Mesenchymal stem cell (in vitro differentiated cells and primary cell): Measurements from ENCODE around the gene TALDO1.

ENCODE experiments used
- DNase-seq: peaks from one replicate; pipeline ENCODE4 v3.0.0-alpha.2; 2013
- H2AFZ ChIP-seq: one replicate; pipeline ENCODE4 v1.6.1; 2013; ENCODE audit warnings: low read depth, mild to moderate bottlenecking, control low read depth, inconsistent platforms, low read length, moderate library complexity
- H2AK5ac ChIP-seq: 2 replicates; pipeline ENCODE4 v1.6.1; 2013; ENCODE audit warnings: low read length, moderate library complexity, mild to moderate bottlenecking, inconsistent platforms; ENCODE audit not compliant: severe bottlenecking
- H2BK120ac ChIP-seq: one replicate; pipeline ENCODE4 v1.6.1; 2013; ENCODE audit warnings: low read depth, mild to moderate bottlenecking, inconsistent platforms, low read length, moderate library complexity
- H2BK12ac ChIP-seq, 2 experiments: one replicate each; pipeline ENCODE4 v1.6.1; 2013; ENCODE audit warnings: inconsistent platforms in 2 of 2, low read length in 2 of 2, mild to moderate bottlenecking in 2 of 2, moderate library complexity in 2 of 2, control low read depth in 1 of 2
- H2BK15ac ChIP-seq: one replicate; pipeline ENCODE4 v1.6.1; 2013; ENCODE audit warnings: mild to moderate bottlenecking, low read depth, inconsistent platforms; ENCODE audit not compliant: poor library complexity, severe bottlenecking
- H2BK5ac ChIP-seq: 2 replicates; pipeline ENCODE4 v1.6.1; 2013; ENCODE audit warnings: low read depth, mild to moderate bottlenecking, low read length, control low read depth, inconsistent platforms; ENCODE audit not compliant: poor library complexity, severe bottlenecking
- H3K14ac ChIP-seq, 2 experiments: one replicate each; pipeline ENCODE4 v1.6.1; 2013; ENCODE audit warnings: inconsistent platforms in 2 of 2, low read length in 2 of 2, control low read depth in 1 of 2, mild to moderate bottlenecking in 1 of 2, moderate library complexity in 1 of 2
- H3K18ac ChIP-seq, 2 experiments: one replicate each; pipeline ENCODE4 v1.6.1; 2013; ENCODE audit warnings: inconsistent platforms in 2 of 2, low read length in 2 of 2, control low read depth in 1 of 2, low read depth in 1 of 2, mild to moderate bottlenecking in 1 of 2
- H3K23ac ChIP-seq, 2 experiments: one replicate each; pipeline ENCODE4 v1.6.1; 2013; ENCODE audit warnings: inconsistent platforms in 2 of 2, low read length in 2 of 2, mild to moderate bottlenecking in 2 of 2, moderate library complexity in 2 of 2, control low read depth in 1 of 2
- H3K27ac ChIP-seq: 2 replicates; pipeline ENCODE4 v1.5.1; 2013; ENCODE audit warnings: mild to moderate bottlenecking, moderate library complexity, low read length, control low read depth, inconsistent platforms; ENCODE audit not compliant: poor library complexity, severe bottlenecking
- H3K27me3 ChIP-seq, 2 experiments: 2 replicates each; pipeline versions ENCODE4 v1.6.1 to v1.7.0; 2013; ENCODE audit warnings: low read length in 2 of 2, mild to moderate bottlenecking in 2 of 2, moderate library complexity in 2 of 2, control low read depth in 1 of 2, inconsistent platforms in 1 of 2; ENCODE audit not compliant: control insufficient read depth in 1 of 2, insufficient read depth in 1 of 2
- H3K36me3 ChIP-seq, 2 experiments: 2 replicates each; pipeline versions ENCODE4 v1.6.1 to v1.7.0; 2013; ENCODE audit warnings: low read length in 2 of 2, control low read depth in 1 of 2, inconsistent platforms in 1 of 2, low read depth in 1 of 2, mild to moderate bottlenecking in 1 of 2; ENCODE audit not compliant: insufficient read depth in 2 of 2, control insufficient read depth in 1 of 2
- H3K4ac ChIP-seq, 2 experiments: one replicate each; pipeline ENCODE4 v1.6.1; 2013; ENCODE audit warnings: inconsistent platforms in 2 of 2, low read length in 2 of 2, mild to moderate bottlenecking in 2 of 2, moderate library complexity in 2 of 2, control low read depth in 1 of 2, low read depth in 1 of 2
- H3K4me1 ChIP-seq: 2 replicates; pipeline ENCODE4 v1.6.1; 2013; ENCODE audit warnings: low read depth, low read length, control low read depth; ENCODE audit not compliant: control insufficient read depth, insufficient read depth
- H3K4me2 ChIP-seq: 2 replicates; pipeline ENCODE4 v1.6.1; 2013; ENCODE audit warnings: low read length, mild to moderate bottlenecking, inconsistent platforms; ENCODE audit not compliant: poor library complexity, severe bottlenecking
- H3K4me3 ChIP-seq, 2 experiments: 2 replicates each; pipeline versions ENCODE4 v1.5.1 to v1.7.0; 2013; ENCODE audit warnings: low read length in 2 of 2, mild to moderate bottlenecking in 2 of 2, control low read depth in 1 of 2, low read depth in 1 of 2; ENCODE audit not compliant: insufficient read depth in 1 of 2
- H3K79me1 ChIP-seq: replicated peaks from 2 replicates; pipeline ENCODE4 v1.6.1; 2013; ENCODE audit warnings: mild to moderate bottlenecking, control low read depth, low read length, inconsistent platforms; ENCODE audit not compliant: poor library complexity, severe bottlenecking
- H3K9ac ChIP-seq: 2 replicates; pipeline ENCODE4 v1.7.0; 2013; ENCODE audit warnings: mild to moderate bottlenecking, low read length, moderate library complexity
- H3K9me3 ChIP-seq: 2 replicates; pipeline ENCODE4 v1.7.0; 2013; ENCODE audit warnings: mild to moderate bottlenecking, low read length; ENCODE audit not compliant: control insufficient read depth
- H4K8ac ChIP-seq: one replicate; pipeline ENCODE4 v1.6.1; 2013; ENCODE audit warnings: inconsistent platforms, mild to moderate bottlenecking, low read length, moderate library complexity
- H4K91ac ChIP-seq: one replicate; pipeline ENCODE4 v1.6.1; 2013; ENCODE audit warnings: mild to moderate bottlenecking, low read length, inconsistent platforms
- WGBS: methylation state at CpG from one replicate; pipeline ENCODE4 v1.1.7; 2013; ENCODE audit warnings: mixed read lengths; 5-methylcytosine and 5-hydroxymethylcytosine counted together

Gene TALDO1

DNA sequence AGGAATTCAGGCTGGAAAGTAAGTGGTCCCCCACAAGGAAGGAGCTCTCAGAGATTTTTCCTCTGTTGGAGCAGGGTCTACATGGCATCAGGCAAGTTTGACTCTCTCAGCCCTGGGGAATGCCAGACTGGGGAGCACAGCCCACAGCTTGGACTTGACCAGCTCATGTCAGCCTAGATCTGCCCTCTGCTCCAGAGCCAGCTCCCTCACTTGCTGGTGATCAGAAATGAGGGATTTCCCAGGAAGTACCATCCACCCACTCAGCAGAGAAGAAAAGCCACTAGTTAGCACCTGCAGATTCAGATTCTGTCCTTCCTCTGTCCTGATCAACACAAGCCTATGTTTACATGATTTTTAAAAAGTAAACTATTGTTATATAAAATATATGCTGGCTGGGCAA is 13.0 kb downstream of the TALDO1 start:
- Histone ChIP-seq H3K4me3 (no peak overlapping the region), H4K8ac (no peak overlapping the region), H3K9me3 (no peaks in the 10 kb centered on the region), H2AFZ (no peak overlapping the region), H3K27ac (no peak overlapping the region), H2AK5ac (no peak overlapping the region), H2BK5ac (no peak overlapping the region), H3K4me2 (no peak overlapping the region), H3K4ac (no peak overlapping the region), H3K27me3 (no peaks in the 10 kb centered on the region), H3K18ac (no peak overlapping the region), H2BK12ac (no peak overlapping the region), H2BK120ac (no peak overlapping the region), H3K36me3 (peaks cover 79 to 92% of the 10 kb centered on the region in 2 experiments), H3K14ac (no peak overlapping the region), H3K79me1 (peaks cover 31% of the 10 kb centered on the region), H3K4me1 (peaks cover 17% of the 10 kb centered on the region), H4K91ac (no peak overlapping the region), H3K23ac (no peak overlapping the region), H2BK15ac (no peak overlapping the region), H3K9ac (peak overlapping the region; percentile 8)
- no peak for DNase-seq

DNA sequence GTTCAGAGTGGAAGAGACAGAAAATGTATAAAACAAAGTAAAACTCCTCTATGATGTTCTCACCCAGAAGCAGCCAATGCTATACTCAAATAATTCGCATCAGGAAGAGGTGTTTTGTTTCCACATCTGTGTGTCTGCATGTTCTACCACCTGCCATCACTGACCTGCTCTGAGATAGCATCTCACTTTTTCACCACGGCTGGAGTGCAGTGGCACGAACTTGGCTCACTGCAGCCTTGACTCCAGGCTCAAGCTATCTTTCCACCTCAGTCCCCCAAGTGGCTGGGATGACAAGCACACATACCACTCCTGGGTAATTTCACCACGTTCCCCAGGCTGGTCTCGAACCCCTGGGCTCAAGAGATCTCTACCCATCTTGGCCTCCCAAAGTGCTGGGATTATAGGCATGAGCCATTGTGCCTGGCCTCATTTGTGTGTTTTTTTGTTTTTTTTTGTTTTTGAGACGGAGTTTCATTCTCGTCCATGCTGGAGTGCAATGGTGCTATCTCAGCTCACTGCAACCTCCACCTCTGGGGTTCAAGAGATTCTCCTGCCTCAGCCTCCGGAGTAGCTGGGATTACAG is 14.4 kb downstream of the TALDO1 start:
- Histone ChIP-seq H3K36me3 (peaks cover 77 to 89% of the 10 kb centered on the region in 2 experiments), H3K4me3 (no peak overlapping the region), H3K18ac (no peak overlapping the region), H2BK15ac (no peak overlapping the region), H2AK5ac (no peak overlapping the region), H3K23ac (peak overlapping the region in 1 of 2 experiments; percentile 73), H2AFZ (no peak overlapping the region), H4K91ac (no peak overlapping the region), H2BK12ac (no peak overlapping the region), H3K4ac (no peak overlapping the region), H3K27me3 (no peaks in the 10 kb centered on the region), H3K27ac (no peak overlapping the region), H4K8ac (no peak overlapping the region), H3K9me3 (no peaks in the 10 kb centered on the region), H3K4me2 (no peak overlapping the region), H3K4me1 (peaks cover 25% of the 10 kb centered on the region), H3K79me1 (peaks cover 26% of the 10 kb centered on the region), H3K14ac (no peak overlapping the region), H2BK5ac (no peak overlapping the region), H2BK120ac (no peak overlapping the region), H3K9ac (no peak overlapping the region)
- DNase-seq: no peak
- WGBS: 92% methylated on average over 8 of the region's 8 CpGs

- peak overlapping the region; percentile 50 for H3K27ac ChIP-seq
- H2BK15ac ChIP-seq: no peak overlapping the region
- H4K91ac ChIP-seq: peak overlapping the region; percentile 66
- peak overlapping the region; percentile 34 for H2AK5ac ChIP-seq
- no peak overlapping the region for H3K4me2 ChIP-seq
- 75% methylated on average over 7 of the region's 10 CpGs for WGBS
- H3K79me1 ChIP-seq: peaks cover 20% of the 10 kb centered on the region
- no peak overlapping the region for H2BK5ac ChIP-seq
- H3K18ac ChIP-seq: peak overlapping the region in 1 of 2 experiments; percentile 16
- peak overlapping the region; percentile 44 for H3K9ac ChIP-seq
- no peak overlapping the region for H3K4me3 ChIP-seq
- H3K9me3 ChIP-seq: no peaks in the 10 kb centered on the region
- no peak overlapping the region for H3K4ac ChIP-seq
- H2BK12ac ChIP-seq: peak overlapping the region in 1 of 2 experiments; percentile 23
- H3K27me3 ChIP-seq: no peaks in the 10 kb centered on the region
- peak; percentile 75 for DNase-seq
- peaks cover 77 to 85% of the 10 kb centered on the region in 2 experiments for H3K36me3 ChIP-seq
- no peak overlapping the region for H2AFZ ChIP-seq
- peak overlapping the region; percentile 72 for H4K8ac ChIP-seq
- H3K4me1 ChIP-seq: peaks cover 33% of the 10 kb centered on the region
- no peak overlapping the region for H2BK120ac ChIP-seq
- peak overlapping the region in 1 of 2 experiments; percentile 66 for H3K14ac ChIP-seq
- H3K23ac ChIP-seq: peak overlapping the region in 1 of 2 experiments; percentile 46
Observed at GRCh38 chr11:762421-763072, 15.3 kb downstream of the TALDO1 start.

DNA sequence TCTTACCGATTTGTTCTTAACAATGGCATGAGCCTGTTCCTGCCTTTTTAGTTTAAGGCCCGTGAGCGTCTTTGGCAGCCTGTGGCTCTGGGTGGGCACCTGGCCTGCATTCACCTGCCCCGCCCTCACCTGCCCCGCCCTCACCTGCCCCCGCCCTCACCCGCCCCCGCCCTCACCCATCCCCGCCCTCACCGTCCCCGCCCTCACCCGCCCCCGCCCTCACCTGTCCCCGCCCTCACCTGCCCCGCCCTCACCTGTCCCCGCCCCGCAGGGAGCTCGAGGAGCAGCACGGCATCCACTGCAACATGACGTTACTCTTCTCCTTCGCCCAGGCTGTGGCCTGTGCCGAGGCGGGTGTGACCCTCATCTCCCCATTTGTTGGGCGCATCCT is 15.8 kb downstream of the TALDO1 start:
- H3K27me3 ChIP-seq: no peaks in the 10 kb centered on the region
- H3K18ac ChIP-seq: no peak overlapping the region
- no peak overlapping the region for H3K4ac ChIP-seq
- H3K79me1 ChIP-seq: peaks cover 18% of the 10 kb centered on the region
- H2BK5ac ChIP-seq: no peak overlapping the region
- no peaks in the 10 kb centered on the region for H3K9me3 ChIP-seq
- peak overlapping the region; percentile 50 for H3K27ac ChIP-seq
- H4K91ac ChIP-seq: no peak overlapping the region
- no peak overlapping the region for H4K8ac ChIP-seq
- DNase-seq: no peak
- no peak overlapping the region for H2BK120ac ChIP-seq
- H3K9ac ChIP-seq: no peak overlapping the region
- H3K4me3 ChIP-seq: no peak overlapping the region
- peaks cover 33% of the 10 kb centered on the region for H3K4me1 ChIP-seq
- H2BK15ac ChIP-seq: no peak overlapping the region
- H2AK5ac ChIP-seq: no peak overlapping the region
- no peak overlapping the region for H3K14ac ChIP-seq
- no peak overlapping the region for H2AFZ ChIP-seq
- H3K4me2 ChIP-seq: no peak overlapping the region
- peaks cover 76 to 80% of the 10 kb centered on the region in 2 experiments for H3K36me3 ChIP-seq
- WGBS: 82% methylated on average over 13 of the region's 24 CpGs
- peak overlapping the region in 1 of 2 experiments; percentile 23 for H2BK12ac ChIP-seq
- H3K23ac ChIP-seq: no peak overlapping the region
